IPS-18a (cell line): Measurements from ENCODE around the gene METTL26.

Experiments
- H3K27ac ChIP-seq: one replicate; pipeline ENCODE4 v1.5.1; 2013; ENCODE audit warnings: low read length
- H3K27me3 ChIP-seq: one replicate; pipeline ENCODE4 v1.6.1; 2013; ENCODE audit warnings: mild to moderate bottlenecking, low read length; ENCODE audit not compliant: control insufficient read depth, insufficient read depth
- H3K36me3 ChIP-seq: one replicate; pipeline ENCODE4 v1.6.1; 2013; ENCODE audit warnings: low read depth, low read length; ENCODE audit not compliant: control insufficient read depth
- H3K4me1 ChIP-seq: one replicate; pipeline ENCODE4 v1.6.1; 2013; ENCODE audit warnings: low read depth, low read length; ENCODE audit not compliant: control insufficient read depth
- H3K4me3 ChIP-seq: one replicate; pipeline ENCODE4 v1.5.1; 2013; ENCODE audit warnings: low read length
- H3K9ac ChIP-seq: one replicate; pipeline ENCODE4 v1.6.1; 2013; ENCODE audit warnings: mild to moderate bottlenecking, low read length, moderate library complexity
- H3K9me3 ChIP-seq: one replicate; pipeline ENCODE4 v1.6.1; 2013; ENCODE audit warnings: low read depth, low read length; ENCODE audit not compliant: control insufficient read depth

Gene METTL26

DNA sequence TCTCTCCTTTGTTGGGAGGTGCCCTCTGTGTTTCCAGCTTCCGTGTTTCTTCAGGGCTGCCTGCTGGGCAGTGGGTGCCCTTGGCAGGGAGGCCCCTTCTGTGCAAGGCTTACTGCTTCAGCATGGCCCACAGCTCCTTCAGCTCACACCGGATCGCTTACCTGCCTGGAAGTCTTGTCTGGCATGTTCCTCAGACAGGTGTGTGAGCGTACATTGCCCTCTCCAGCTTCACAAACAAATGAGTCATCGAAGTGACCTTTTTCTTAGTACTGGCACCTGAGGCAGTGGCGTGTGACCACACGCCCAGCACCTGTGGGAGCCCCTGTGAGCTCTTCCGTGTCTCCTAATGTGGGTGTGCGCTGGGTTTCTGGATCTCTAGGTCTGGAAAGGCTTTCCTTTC, 42.7 kb downstream of the METTL26 start:
- Histone ChIP-seq H3K36me3 (peaks cover 5% of the 10 kb centered on the region), H3K4me1 (no peaks in the 10 kb centered on the region), H3K9ac (no peak overlapping the region), H3K4me3 (no peak overlapping the region), H3K9me3 (no peaks in the 10 kb centered on the region), H3K27ac (no peak overlapping the region), H3K27me3 (peaks cover 17% of the 10 kb centered on the region)

DNA sequence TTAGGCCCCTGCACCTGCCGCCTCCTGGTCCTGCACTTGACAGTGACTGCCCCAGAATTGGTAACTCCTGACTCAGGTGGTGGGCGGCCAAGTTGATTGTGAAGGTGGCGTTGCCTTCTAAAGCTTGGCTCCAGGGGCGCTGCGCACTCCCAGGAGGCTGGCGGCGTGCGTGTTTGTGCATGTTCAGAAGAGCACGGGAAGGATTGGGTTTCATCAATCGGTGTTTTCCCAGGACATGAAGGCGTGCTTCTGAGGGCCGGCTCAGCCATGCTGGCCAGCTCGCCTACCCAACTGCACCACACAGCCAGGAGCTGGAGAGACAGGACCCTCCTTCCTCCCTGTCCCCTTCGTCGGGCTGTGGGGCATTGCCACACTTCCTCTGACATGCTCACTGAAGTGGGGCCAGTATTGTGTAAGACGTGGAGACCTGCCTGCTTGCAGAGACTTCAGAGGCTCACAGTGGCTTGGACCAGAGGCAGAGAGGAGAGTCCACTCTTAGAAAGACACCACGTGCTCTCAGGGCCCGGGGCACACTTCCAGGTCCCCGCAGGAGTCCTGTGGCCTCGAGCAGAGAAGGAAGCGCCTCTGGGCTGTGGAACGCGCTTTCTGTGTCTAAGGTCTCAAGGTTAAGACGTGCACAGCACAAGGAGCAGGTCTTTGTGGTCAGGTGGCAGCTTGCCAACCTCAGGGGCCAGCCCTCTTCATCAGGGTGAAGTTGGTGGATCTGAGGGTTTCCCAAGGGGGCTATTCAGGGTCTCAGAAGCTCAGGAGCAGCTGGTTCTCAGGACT, 43.4 kb downstream of the METTL26 start:
- Histone ChIP-seq H3K27me3 (peaks cover 18% of the 10 kb centered on the region), H3K27ac (no peak overlapping the region), H3K36me3 (peaks cover 5% of the 10 kb centered on the region), H3K9me3 (no peaks in the 10 kb centered on the region), H3K4me3 (no peak overlapping the region), H3K9ac (no peak overlapping the region), H3K4me1 (no peaks in the 10 kb centered on the region)

DNA sequence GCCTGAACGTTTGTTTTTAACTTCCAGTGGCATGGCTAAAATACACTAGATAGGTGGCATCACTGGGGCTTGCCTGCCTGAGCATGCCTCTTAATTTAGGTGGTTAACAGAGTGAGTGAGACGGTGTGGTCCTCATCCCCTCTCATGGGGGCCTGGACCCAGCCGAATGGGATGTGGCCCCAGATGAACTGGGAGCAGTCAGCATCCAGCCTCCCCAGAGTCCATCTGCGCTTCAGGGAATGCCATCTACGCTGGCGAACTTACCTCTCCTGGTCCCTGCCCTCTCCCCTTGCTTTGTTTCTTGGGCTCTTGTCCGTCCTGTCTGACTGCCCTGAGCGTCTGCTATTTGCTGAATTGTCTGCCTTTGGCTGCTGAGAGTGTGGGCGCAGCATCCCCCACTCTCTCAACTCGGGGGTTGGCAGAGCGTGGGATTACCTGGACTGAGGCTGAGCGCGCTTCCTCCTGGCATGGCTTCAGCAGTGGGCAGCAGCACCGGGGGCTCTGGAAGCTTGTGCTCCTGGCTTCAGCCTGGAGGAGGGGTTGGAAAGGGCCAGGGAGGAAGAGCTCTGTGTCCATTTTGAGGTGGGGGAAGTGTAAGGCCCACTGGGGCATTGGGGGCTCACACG, 44.1 kb downstream of the METTL26 start:
- H3K27me3 ChIP-seq = peaks cover 25% of the 10 kb centered on the region
- no peaks in the 10 kb centered on the region for H3K9me3 ChIP-seq
- no peak overlapping the region for H3K27ac ChIP-seq
- no peaks in the 10 kb centered on the region for H3K4me1 ChIP-seq
- H3K36me3 ChIP-seq = peaks cover 5% of the 10 kb centered on the region
- no peak overlapping the region for H3K4me3 ChIP-seq
- H3K9ac ChIP-seq = no peak overlapping the region

DNA sequence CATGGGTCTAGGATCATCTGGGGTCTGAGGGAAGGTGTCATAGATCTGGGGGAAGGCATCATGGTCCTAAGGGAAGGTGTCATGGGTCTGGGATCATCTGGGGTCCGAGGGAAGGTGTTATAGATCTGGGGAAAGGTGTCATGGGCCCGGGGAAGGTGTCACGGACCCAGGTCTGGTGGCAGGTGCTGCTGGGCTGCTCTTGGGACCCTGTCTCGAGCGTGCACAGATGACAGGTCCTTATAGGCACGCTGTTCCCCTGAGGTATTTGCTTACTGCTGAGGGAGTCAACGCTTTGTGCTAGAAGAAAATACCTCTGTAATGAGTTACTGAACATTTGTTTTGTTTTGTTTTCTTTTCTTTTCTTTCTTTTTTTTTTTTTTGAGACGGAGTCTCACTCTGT, 44.9 kb downstream of the METTL26 start:
- no peak overlapping the region for H3K4me3 ChIP-seq
- no peak overlapping the region for H3K9ac ChIP-seq
- H3K27ac ChIP-seq = no peak overlapping the region
- H3K27me3 ChIP-seq = peaks cover 33% of the 10 kb centered on the region
- H3K4me1 ChIP-seq = no peaks in the 10 kb centered on the region
- no peaks in the 10 kb centered on the region for H3K9me3 ChIP-seq
- peaks cover 5% of the 10 kb centered on the region for H3K36me3 ChIP-seq

DNA sequence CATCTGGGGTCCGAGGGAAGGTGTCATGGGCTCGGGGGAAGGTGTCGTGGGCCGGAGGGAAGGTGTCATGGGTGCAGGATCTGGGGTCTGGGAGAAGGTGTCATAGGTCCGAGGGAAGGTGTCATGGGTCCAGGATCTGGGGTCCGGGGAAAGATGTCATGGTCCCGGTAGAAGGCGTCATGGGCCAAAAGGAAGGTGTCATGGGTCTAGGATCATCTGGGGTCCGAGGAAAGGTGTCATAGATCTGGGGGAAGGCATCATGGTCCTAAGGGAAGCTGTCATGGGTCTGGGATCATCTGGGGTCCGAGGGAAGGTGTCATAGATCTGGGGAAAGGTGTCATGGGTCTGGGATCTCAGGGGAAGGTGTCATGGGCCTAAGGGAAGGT, 45.3 kb downstream of the METTL26 start:
- Histone ChIP-seq H3K27ac (no peak overlapping the region), H3K9me3 (no peaks in the 10 kb centered on the region), H3K27me3 (peaks cover 37% of the 10 kb centered on the region), H3K4me3 (peak overlapping the region; percentile 65), H3K36me3 (peaks cover 5% of the 10 kb centered on the region), H3K4me1 (no peaks in the 10 kb centered on the region), H3K9ac (no peak overlapping the region)

DNA sequence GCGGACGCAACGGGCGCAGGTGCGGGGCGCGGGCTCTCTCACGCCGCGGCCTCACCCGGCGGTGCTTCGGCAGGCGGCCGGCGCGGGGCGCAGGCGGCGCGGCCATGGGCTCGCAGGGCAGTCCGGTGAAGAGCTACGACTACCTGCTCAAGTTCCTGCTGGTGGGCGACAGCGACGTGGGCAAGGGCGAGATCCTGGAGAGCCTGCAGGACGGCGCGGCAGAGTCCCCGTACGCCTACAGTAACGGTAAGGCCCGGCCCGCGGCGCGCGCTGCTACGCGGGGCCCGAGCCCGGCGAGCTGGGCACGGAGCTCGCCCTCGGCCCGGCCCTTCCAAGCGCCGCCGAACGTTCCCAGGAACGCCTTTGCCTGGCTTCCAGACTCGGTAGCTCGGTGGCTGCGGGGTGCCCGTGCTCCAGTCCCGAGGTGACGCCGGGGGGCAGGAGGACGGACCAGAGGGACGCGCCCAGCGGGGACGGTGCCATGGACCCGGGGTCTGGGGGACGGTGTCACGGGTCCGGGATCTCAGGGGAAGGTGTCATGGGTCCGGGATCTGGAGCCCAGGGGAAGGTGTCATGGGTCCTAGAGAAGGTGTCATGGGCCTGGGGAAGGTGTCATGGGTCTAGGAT, 45.8 kb downstream of the METTL26 start:
- Histone ChIP-seq H3K4me1 (no peaks in the 10 kb centered on the region), H3K9me3 (no peaks in the 10 kb centered on the region), H3K27me3 (peaks cover 42% of the 10 kb centered on the region), H3K27ac (no peak overlapping the region), H3K9ac (no peak overlapping the region), H3K4me3 (peak overlapping the region; percentile 65), H3K36me3 (peaks cover 5% of the 10 kb centered on the region)

DNA sequence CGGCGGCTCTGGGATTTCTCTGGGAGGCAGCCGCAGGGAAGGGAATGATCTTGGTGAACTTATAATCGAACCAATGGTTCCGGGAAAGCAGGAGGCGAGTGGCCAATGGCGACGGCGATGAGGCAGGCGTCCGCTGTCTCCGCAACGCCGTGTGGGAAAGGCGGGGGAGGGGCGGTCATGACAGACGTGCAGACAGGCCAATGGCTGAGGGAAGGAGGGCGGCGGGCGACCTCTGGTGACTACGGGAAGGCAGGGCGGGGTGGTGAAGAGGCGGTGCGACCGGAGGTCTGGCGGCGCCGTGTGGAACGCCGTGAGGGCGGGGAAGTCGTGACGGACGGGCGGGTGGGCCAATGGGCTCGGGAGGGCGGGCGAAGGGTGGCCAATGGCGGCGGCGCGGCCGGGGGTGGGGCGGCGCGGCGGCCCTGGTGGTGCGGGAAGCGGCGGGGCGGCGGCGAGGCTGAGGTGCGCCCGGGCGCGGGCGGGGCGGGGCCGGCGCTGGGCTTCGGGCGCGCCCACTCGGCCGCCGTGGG, 46.4 kb downstream of the METTL26 start, which contains the start of gene RAB40C:
RAB40C (plus strand) TSS at position 409 of the 530 bp plus-strand sequence. CDS start 226 bp downstream, outside the sequence.
- Histone ChIP-seq H3K27ac (peak within 1 kb of the TSS; percentile 94), H3K36me3 (peaks cover 5% of the 10 kb centered on the region), H3K9me3 (no peaks in the 10 kb centered on the region), H3K27me3 (peaks cover 44% of the 10 kb centered on the region), H3K9ac (peak within 1 kb of the TSS; percentile 89), H3K4me3 (peak within 1 kb of the TSS; percentile 86), H3K4me1 (no peaks in the 10 kb centered on the region)

DNA sequence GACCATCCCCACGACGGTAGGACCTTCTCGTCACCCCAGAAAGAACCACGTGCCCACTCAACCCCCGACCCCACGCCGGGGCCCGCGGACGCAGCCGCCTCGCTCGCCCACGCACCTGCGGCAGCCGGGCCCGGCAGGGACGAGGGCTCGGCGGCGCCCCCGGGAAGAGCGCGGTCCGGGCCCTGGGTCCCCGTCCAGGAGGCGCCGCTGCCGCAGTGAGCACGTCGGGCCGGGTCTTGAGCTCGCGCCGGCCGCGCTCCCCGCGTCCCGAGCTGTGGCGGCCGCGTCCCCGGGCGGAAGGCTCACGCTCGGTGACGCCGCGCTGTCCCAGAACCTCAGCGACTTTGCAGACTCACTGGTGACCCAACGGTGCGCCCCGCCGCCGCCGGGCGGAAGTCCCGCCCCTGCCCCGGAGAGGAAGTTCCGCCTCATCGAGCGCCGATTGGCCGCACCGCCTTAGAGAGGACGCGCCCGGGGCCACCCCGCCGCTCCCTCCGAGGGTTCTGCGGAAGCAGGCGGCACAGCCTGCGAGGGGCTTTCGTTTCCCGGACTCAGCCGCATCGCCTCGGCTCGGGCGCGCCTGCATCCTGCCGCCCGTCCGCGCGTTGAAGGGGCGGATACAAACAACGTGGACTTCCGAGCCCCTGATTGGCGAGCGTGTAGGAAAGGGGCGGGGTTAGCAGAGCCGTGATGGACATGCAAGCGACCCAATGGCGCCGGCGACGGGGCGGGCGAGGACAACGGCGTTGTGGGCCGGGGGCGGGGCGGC, 47.0 kb downstream of the METTL26 start:
- Histone ChIP-seq H3K27me3 (peaks cover 44% of the 10 kb centered on the region), H3K4me3 (peak overlapping the region; percentile 86), H3K4me1 (peaks cover under 1% of the 10 kb centered on the region), H3K9me3 (no peaks in the 10 kb centered on the region), H3K27ac (peak overlapping the region; percentile 94), H3K9ac (peak overlapping the region; percentile 89), H3K36me3 (peaks cover 5% of the 10 kb centered on the region)

DNA sequence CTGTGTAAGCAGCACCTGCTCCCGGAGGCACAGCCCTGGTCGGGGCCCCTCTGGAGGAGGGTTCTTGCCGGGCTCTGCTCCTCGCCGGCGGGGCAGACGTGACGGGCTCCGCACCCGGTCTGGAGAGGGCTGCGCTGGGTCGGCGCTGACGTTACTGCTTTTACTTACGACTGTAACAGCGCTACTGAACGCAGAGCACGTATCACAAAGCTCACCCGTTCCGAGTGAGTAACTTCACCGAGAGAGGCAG, 47.5 kb downstream of the METTL26 start:
- Histone ChIP-seq H3K4me1 (peaks cover 5% of the 10 kb centered on the region), H3K27ac (peak overlapping the region; percentile 41), H3K4me3 (peak overlapping the region; percentile 86), H3K36me3 (peaks cover 5% of the 10 kb centered on the region), H3K9me3 (no peaks in the 10 kb centered on the region), H3K27me3 (peaks cover 44% of the 10 kb centered on the region), H3K9ac (peak overlapping the region; percentile 89)

DNA sequence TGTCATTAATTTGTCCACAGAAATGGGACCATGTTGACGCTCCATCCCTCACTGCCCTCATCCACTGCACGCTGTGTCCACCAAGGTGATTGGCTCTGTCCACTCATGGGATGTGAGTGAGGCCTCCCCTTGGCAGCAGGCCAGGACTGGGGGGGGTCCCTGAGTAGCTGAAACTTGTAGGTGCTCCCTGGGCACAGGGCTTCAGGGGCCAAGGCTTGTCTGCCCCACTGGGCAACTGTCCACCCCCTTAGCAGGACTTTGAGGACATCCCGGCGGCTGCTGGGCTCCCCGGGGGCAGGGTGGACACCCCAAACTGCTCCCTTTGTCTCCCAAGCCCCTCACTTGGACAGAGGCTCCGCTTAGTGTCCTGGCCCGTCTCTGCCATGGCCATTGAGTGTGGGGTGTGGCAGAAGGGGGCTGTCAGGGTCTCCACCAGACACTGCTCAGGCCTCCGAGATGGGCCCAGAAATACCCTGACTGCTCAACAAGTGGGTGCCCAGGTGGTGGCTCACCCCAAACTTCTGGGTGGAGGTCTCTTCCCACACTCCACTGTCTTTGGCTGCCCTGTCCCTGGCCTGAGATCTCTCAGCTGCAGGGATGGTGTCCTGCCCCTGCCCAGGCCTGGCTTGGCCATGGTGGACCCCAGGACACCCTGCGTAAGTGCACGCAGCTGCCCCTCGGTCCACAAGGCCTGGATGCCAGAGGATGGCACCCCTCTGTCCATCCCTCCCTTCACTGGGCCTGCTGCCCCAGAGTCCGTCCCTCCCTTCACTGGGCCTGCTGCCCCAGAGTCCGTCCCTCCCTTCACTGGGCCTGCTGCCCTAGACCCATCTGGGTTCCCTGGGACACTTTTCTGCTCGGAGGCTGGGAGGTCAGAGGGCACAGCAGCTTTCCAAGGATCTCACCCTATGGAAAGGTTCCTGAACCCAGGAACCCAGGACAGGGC, 49.2 kb downstream of the METTL26 start:
- H3K4me1 ChIP-seq = peaks cover 11% of the 10 kb centered on the region
- H3K9me3 ChIP-seq = no peaks in the 10 kb centered on the region
- H3K9ac ChIP-seq = no peak overlapping the region
- peaks cover 42% of the 10 kb centered on the region for H3K27me3 ChIP-seq
- no peaks in the 10 kb centered on the region for H3K36me3 ChIP-seq
- no peak overlapping the region for H3K4me3 ChIP-seq
- H3K27ac ChIP-seq = no peak overlapping the region
